Ammon's horn (tissue), 1 donor: Measurements from ENCODE around the gene ARSI.

ENCODE experiments used
- DNase-seq: peaks from one replicate; pipeline ENCODE4 v3.0.0-alpha.2; 2016; ENCODE audit warnings: low spot score

ARSI gene

GRCh38 chr5:150293091-150293941, 9.4 kb downstream of the ARSI start:
- no peak for DNase-seq

GRCh38 chr5:150291388-150292385, 11.0 kb downstream of the ARSI start:
- no peak for DNase-seq

- peak; percentile 92 for DNase-seq
These were observed 12.9 kb downstream of the ARSI start, which contains the start of gene CAMK2A for GRCh38 chr5:150289551-150290390. TSS of gene CAMK2A (minus strand) at chr5:150289773. CDS start at chr5:150289625, 148 bp downstream.

- DNase-seq = no peak
These were observed 13.9 kb downstream of the ARSI start for GRCh38 chr5:150288791-150289190.

GRCh38 chr5:150288361-150288760, 14.3 kb downstream of the ARSI start:
- DNase-seq = no peak

GRCh38 chr5:150286820-150287219, 15.9 kb downstream of the ARSI start:
- DNase-seq = no peak

- DNase-seq = no peak
These were observed 17.6 kb downstream of the ARSI start for GRCh38 chr5:150285114-150285513.

GRCh38 chr5:150284311-150284710, 18.4 kb downstream of the ARSI start:
- DNase-seq = peak; percentile 70

GRCh38 chr5:150283904-150284303, 18.8 kb downstream of the ARSI start:
- no peak for DNase-seq

GRCh38 chr5:150281987-150282386, 20.7 kb downstream of the ARSI start:
- no peak for DNase-seq

- no peak for DNase-seq
These were observed 23.2 kb downstream of the ARSI start for GRCh38 chr5:150279330-150280020.

GRCh38 chr5:150278916-150279315, 23.8 kb downstream of the ARSI start:
- no peak for DNase-seq

- DNase-seq = no peak
These were observed 24.5 kb downstream of the ARSI start for GRCh38 chr5:150278046-150278730.

GRCh38 chr5:150277043-150277442, 25.7 kb downstream of the ARSI start:
- DNase-seq = no peak

GRCh38 chr5:150274811-150275210, 27.9 kb downstream of the ARSI start:
- DNase-seq = no peak

- peak; percentile 67 for DNase-seq
These were observed 30.2 kb downstream of the ARSI start for GRCh38 chr5:150272531-150272930.

- DNase-seq = no peak
These were observed 30.8 kb downstream of the ARSI start for GRCh38 chr5:150271923-150272322.

- no peak for DNase-seq
These were observed 31.4 kb downstream of the ARSI start for GRCh38 chr5:150271296-150271692.

- no peak for DNase-seq
These were observed 32.0 kb downstream of the ARSI start for GRCh38 chr5:150270541-150271295.

GRCh38 chr5:150266871-150267291, 35.8 kb downstream of the ARSI start:
- no peak for DNase-seq
